ENCODE data around the gene COL1A2.
A peak's percentile ranks its signal among the peaks of the same experiment; 100 is the strongest.

COL1A2 gene

DNA sequence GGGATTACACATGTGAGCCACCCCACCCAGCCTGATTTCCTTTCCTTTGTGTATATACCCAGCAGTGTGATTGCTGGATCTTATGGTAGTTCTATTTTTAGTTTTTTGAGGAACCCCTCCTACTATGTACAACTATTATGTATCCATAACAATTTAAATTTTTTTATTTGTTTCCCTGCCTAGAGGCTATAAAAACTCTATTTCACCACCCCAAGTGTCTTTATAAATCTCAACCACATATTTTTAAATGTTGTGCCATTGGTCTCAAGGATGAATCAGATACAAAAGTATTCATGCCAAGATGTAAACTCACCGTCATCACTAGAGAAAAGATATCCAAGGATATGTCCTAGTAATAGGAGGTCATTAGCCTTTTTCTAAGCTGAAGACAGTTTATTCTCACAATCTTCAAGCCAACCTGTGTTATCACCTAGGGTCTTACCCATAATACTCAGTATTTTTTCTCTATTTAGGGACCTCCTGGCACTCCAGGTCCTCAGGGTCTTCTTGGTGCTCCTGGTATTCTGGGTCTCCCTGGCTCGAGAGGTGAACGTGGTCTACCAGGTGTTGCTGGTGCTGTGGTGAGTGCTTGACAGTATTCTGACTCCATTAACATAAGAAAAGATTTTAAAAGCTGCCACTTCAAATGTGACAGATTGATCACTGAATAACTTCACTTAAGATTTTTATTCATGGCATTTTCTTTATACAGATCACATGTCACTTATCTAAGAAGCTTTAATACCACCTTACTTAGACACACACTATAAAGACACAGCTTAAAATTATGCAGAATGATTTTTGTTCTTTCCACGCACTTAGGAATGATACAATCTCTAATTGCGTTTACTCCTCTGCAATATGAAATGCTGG, 29.4 kb downstream of the COL1A2 start:
- no peaks in the 10 kb centered on the region for H3K36me3 ChIP-seq (ENCODE audit: low read depth)
- ATAC-seq (ENCODE audit: low read depth): peak; percentile 79
- no peaks in the 10 kb centered on the region for H3K4me1 ChIP-seq (ENCODE audit: insufficient read depth, poor library complexity, severe bottlenecking)

DNA sequence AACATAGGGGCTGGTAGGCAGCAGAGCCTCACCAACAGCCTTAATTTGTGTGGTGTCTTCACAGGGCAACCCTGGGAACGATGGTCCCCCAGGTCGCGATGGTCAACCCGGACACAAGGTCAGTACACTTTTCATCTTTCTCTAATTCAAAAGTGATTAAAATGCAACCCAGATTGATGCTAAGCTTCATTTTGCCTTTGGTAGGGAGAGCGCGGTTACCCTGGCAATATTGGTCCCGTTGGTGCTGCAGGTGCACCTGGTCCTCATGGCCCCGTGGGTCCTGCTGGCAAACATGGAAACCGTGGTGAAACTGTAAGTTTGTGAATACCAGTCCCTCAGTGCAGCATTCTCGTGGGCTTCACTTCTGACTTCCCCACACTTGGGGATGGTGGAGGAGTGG, 30.9 kb downstream of the COL1A2 start:
- no peak for ATAC-seq (ENCODE audit: low read depth)
- no peak for DNase-seq (ENCODE audit: low spot score)
- H3K4me1 ChIP-seq (ENCODE audit: insufficient read depth, poor library complexity, severe bottlenecking): no peaks in the 10 kb centered on the region
- no peak overlapping the region for H3K4me3 ChIP-seq (ENCODE audit: severe bottlenecking)
- TF ChIP-seq, protein P1, sequence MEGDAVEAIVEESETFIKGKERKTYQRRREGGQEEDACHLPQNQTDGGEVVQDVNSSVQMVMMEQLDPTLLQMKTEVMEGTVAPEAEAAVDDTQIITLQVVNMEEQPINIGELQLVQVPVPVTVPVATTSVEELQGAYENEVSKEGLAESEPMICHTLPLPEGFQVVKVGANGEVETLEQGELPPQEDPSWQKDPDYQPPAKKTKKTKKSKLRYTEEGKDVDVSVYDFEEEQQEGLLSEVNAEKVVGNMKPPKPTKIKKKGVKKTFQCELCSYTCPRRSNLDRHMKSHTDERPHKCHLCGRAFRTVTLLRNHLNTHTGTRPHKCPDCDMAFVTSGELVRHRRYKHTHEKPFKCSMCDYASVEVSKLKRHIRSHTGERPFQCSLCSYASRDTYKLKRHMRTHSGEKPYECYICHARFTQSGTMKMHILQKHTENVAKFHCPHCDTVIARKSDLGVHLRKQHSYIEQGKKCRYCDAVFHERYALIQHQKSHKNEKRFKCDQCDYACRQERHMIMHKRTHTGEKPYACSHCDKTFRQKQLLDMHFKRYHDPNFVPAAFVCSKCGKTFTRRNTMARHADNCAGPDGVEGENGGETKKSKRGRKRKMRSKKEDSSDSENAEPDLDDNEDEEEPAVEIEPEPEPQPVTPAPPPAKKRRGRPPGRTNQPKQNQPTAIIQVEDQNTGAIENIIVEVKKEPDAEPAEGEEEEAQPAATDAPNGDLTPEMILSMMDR (IDR thresholded peaks at IDR 0.05; ENCODE audit: poor library complexity, severe bottlenecking): no peak
- no peaks in the 10 kb centered on the region for H3K36me3 ChIP-seq (ENCODE audit: low read depth)
- H3K27ac ChIP-seq (ENCODE audit: poor library complexity, severe bottlenecking): no peak overlapping the region
- H3K9me3 ChIP-seq (ENCODE audit: severe bottlenecking): no peaks in the 10 kb centered on the region
- H3K27me3 ChIP-seq (ENCODE audit: insufficient read depth, poor library complexity, severe bottlenecking): no peaks in the 10 kb centered on the region

More for the DNA sequence above, 29.4 kb downstream of the COL1A2 start:
- TF ChIP-seq, protein P1 (IDR thresholded peaks at IDR 0.05; ENCODE audit: poor library complexity, severe bottlenecking): no peak
- no peak overlapping the region for H3K27ac ChIP-seq (ENCODE audit: poor library complexity, severe bottlenecking)
- H3K27me3 ChIP-seq (ENCODE audit: insufficient read depth, poor library complexity, severe bottlenecking): no peaks in the 10 kb centered on the region
- H3K9me3 ChIP-seq (ENCODE audit: severe bottlenecking): no peaks in the 10 kb centered on the region
- DNase-seq (ENCODE audit: low spot score): no peak
- H3K4me3 ChIP-seq (ENCODE audit: severe bottlenecking): no peak overlapping the region

DNA sequence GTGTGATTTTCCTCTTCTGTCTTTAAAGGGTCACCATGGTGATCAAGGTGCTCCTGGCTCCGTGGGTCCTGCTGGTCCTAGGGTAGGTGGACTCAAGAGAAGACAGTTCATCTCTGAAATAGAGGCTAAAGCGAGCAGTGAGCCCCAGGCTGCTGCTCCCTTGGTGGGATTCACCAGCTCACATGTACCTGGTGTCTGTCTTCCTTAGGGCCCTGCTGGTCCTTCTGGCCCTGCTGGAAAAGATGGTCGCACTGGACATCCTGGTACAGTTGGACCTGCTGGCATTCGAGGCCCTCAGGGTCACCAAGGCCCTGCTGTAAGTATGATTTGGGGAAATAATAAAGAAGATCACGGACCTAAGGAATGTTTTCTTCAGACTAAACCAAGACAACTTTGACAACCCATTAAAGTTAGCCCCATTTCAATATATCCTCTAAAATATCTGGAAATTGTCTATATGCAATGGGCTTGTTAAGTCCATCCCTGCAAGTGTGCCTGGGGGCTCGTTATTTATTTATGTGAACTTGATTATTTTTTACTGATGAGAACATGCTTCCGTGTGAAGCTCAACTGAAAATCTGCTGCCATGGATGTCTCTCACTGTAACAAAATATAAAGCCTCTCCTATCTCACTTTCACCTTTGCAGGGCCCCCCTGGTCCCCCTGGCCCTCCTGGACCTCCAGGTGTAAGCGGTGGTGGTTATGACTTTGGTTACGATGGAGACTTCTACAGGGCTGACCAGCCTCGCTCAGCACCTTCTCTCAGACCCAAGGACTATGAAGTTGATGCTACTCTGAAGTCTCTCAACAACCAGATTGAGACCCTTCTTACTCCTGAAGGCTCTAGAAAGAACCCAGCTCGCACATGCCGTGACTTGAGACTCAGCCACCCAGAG, 32.5 kb downstream of the COL1A2 start:
- no peak overlapping the region for H3K27ac ChIP-seq (ENCODE audit: poor library complexity, severe bottlenecking)
- H3K4me1 ChIP-seq (ENCODE audit: insufficient read depth, poor library complexity, severe bottlenecking): no peaks in the 10 kb centered on the region
- TF ChIP-seq, protein P1 (IDR thresholded peaks at IDR 0.05; ENCODE audit: poor library complexity, severe bottlenecking): no peak
- H3K4me3 ChIP-seq (ENCODE audit: severe bottlenecking): no peak overlapping the region
- H3K9me3 ChIP-seq (ENCODE audit: severe bottlenecking): no peaks in the 10 kb centered on the region
- no peaks in the 10 kb centered on the region for H3K36me3 ChIP-seq (ENCODE audit: low read depth)
- no peaks in the 10 kb centered on the region for H3K27me3 ChIP-seq (ENCODE audit: insufficient read depth, poor library complexity, severe bottlenecking)
- DNase-seq (ENCODE audit: low spot score) (no peak), ATAC-seq (ENCODE audit: low read depth) (no peak)

DNA sequence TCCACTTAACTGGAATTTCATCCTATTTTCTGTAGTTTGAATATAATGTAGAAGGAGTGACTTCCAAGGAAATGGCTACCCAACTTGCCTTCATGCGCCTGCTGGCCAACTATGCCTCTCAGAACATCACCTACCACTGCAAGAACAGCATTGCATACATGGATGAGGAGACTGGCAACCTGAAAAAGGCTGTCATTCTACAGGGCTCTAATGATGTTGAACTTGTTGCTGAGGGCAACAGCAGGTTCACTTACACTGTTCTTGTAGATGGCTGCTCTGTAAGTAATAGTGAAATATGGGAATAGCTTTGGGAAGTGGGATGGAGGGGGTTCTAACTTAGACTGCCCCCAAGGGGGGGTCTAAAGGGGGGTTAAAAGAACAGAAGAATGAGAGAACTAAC, 34.5 kb downstream of the COL1A2 start:
- Histone ChIP-seq H3K9me3 (ENCODE audit: severe bottlenecking) (no peaks in the 10 kb centered on the region), H3K27ac (ENCODE audit: poor library complexity, severe bottlenecking) (no peak overlapping the region), H3K36me3 (ENCODE audit: low read depth) (no peaks in the 10 kb centered on the region), H3K27me3 (ENCODE audit: insufficient read depth, poor library complexity, severe bottlenecking) (no peaks in the 10 kb centered on the region), H3K4me3 (ENCODE audit: severe bottlenecking) (no peak overlapping the region), H3K4me1 (ENCODE audit: insufficient read depth, poor library complexity, severe bottlenecking) (no peaks in the 10 kb centered on the region)
- no peak for ATAC-seq (ENCODE audit: low read depth)
- TF ChIP-seq, protein P1 (IDR thresholded peaks at IDR 0.05; ENCODE audit: poor library complexity, severe bottlenecking): no peak
- DNase-seq (ENCODE audit: low spot score): no peak
